Keratinocyte (primary cell): ENCODE measurements around the gene ATP5IF1. TPM values are rescaled to one million over a fixed set of nuclear protein-coding genes. Genes with fewer than 3 reads are reported as not detected.

ENCODE experiments used
- DNase-seq: peaks from one replicate; pipeline ENCODE4 v3.0.0-alpha.2; 2011; ENCODE audit warnings: low read depth, missing footprints, low spot score
- FAIRE-seq: peaks from 2 replicates; lab custom pipeline; 2011; peaks lifted over from hg19 to GRCh38; lab: Jason Lieb, UNC
- H2AFZ ChIP-seq: 2 replicates; pipeline ENCODE4 v1.6.0; 2012; ENCODE audit warnings: low read length, control low read depth, inconsistent platforms; ENCODE audit not compliant: control insufficient read depth
- H3K27ac ChIP-seq: 2 replicates; pipeline ENCODE4 v1.5.1; 2011; ENCODE audit warnings: low read length; ENCODE audit not compliant: control insufficient read depth, insufficient read depth
- H3K27me3 ChIP-seq: 3 replicates; pipeline ENCODE4 v1.6.0; 2011; ENCODE audit warnings: low read length; ENCODE audit not compliant: control insufficient read depth, insufficient read depth; ENCODE audit errors: extremely low read depth
- H3K36me3 ChIP-seq, 2 experiments: 2 replicates in 1 of 2; 3 replicates in 1 of 2; pipeline ENCODE4 v1.5.1; 2011; ENCODE audit warnings: low read length in 2 of 2, mild to moderate bottlenecking in 1 of 2; ENCODE audit not compliant: control insufficient read depth in 2 of 2, insufficient read depth in 2 of 2; ENCODE audit errors: extremely low read depth in 1 of 2
- H3K4me1 ChIP-seq: 3 replicates; pipeline ENCODE4 v1.5.1; 2011; ENCODE audit warnings: low read length; ENCODE audit not compliant: control insufficient read depth, insufficient read depth; ENCODE audit errors: extremely low read depth
- H3K4me2 ChIP-seq: 3 replicates; pipeline ENCODE4 v1.6.0; 2011; ENCODE audit warnings: low read depth, low read length; ENCODE audit not compliant: control insufficient read depth, insufficient read depth; ENCODE audit errors: extremely low read depth
- H3K4me3 ChIP-seq, 3 experiments: fragments of 200-600 bp in 1 of 3; sonication (generic) in 1 of 3; 2 replicates in 2 of 3; 3 replicates in 1 of 3; pipeline ENCODE4 v1.5.1; 2011 to 2016; ENCODE audit warnings: low read length in 3 of 3, mild to moderate bottlenecking in 3 of 3, control low read depth in 2 of 3, inconsistent platforms in 1 of 3, low read depth in 1 of 3, mixed read lengths in 1 of 3, mixed run types in 1 of 3, moderate library complexity in 1 of 3; ENCODE audit not compliant: control insufficient read depth in 2 of 3, insufficient read depth in 2 of 3; ENCODE audit errors: extremely low read depth in 1 of 3
- H3K79me2 ChIP-seq: 2 replicates; pipeline ENCODE4 v1.6.0; 2012; ENCODE audit warnings: low read length; ENCODE audit not compliant: control insufficient read depth, insufficient read depth
- H3K9ac ChIP-seq: 3 replicates; pipeline ENCODE4 v1.6.0; 2011; ENCODE audit warnings: low read length; ENCODE audit not compliant: control insufficient read depth, insufficient read depth; ENCODE audit errors: extremely low read depth
- H3K9me1 ChIP-seq: 3 replicates; pipeline ENCODE4 v1.6.0; 2011; ENCODE audit warnings: low read length; ENCODE audit not compliant: control insufficient read depth, insufficient read depth; ENCODE audit errors: extremely low read depth
- H3K9me3 ChIP-seq: 2 replicates; pipeline ENCODE4 v1.5.1; 2012; ENCODE audit warnings: low read depth, low read length; ENCODE audit not compliant: control insufficient read depth
- H4K20me1 ChIP-seq: 3 replicates; pipeline ENCODE4 v1.6.0; 2011; ENCODE audit warnings: low read length; ENCODE audit not compliant: control insufficient read depth, insufficient read depth; ENCODE audit errors: extremely low read depth
- CTCF ChIP-seq, 3 experiments: IDR thresholded peaks in 1 of 3; conservative IDR thresholded peaks in 1 of 3; optimal IDR thresholded peaks in 1 of 3; 2 replicates in 2 of 3; 3 replicates in 1 of 3; pipeline versions ENCODE3 to v1.5.1; 2011; ENCODE audit warnings: low read length in 3 of 3, mild to moderate bottlenecking in 3 of 3, moderate library complexity in 2 of 3, control low read depth in 1 of 3, inconsistent platforms in 1 of 3; ENCODE audit not compliant: insufficient read depth in 2 of 3; ENCODE audit errors: extremely low read depth in 1 of 3
- EZH2 ChIP-seq: IDR thresholded peaks from one replicate; pipeline ENCODE4 v1.6.1; 2012; ENCODE audit warnings: inconsistent platforms, mild to moderate bottlenecking, low read length, moderate library complexity
- dilution Hi-C: fragments of 300-500 bp; cut with MboI; formaldehyde crosslinking; loops from one replicate; pipeline ENCODE4 v1.7.0; 2020; ENCODE audit warnings: low sequenced_read_pairs; ENCODE audit not compliant: extremely low pct_ligation_motif_present
- polyA plus RNA-seq, 5 experiments: library from polyadenylated mRNA; depleted of rRNA in 3 of 5; stranded (reverse) in 3 of 5; stranded (forward) in 1 of 5; unstranded in 1 of 5; fragments of >200 nt; gene quantifications; 1 replicate in 1 of 5; 2 replicates in 3 of 5; 3 replicates in 1 of 5; pipeline versions ENCODE4 v1.2.1 to v1.2.3, GENCODE V29; 2011 to 2012; ENCODE audit warnings: missing spikeins in 2 of 5, low read depth in 1 of 5, low replicate concordance in 1 of 5

ATP5IF1 gene
- polyA plus RNA-seq, 1 donor (not counting 4 experiments of a cell fraction or from before 2014, with no cell fraction given) = 332 TPM

- H3K9me1 ChIP-seq = peaks cover 7% of the 10 kb centered on the region
- dilution Hi-C loops = no loop called here
- no peaks in the 10 kb centered on the region for H3K27me3 ChIP-seq
- FAIRE-seq (peak; percentile 49), DNase-seq (peak; percentile 84)
- peaks cover 27% of the 10 kb centered on the region for H4K20me1 ChIP-seq
- H3K4me1 ChIP-seq = peaks cover 25% of the 10 kb centered on the region
- H3K27ac ChIP-seq = peak within 1 kb of the TSS; percentile 99
- H3K4me3 ChIP-seq = peak within 1 kb of the TSS; percentile 95 to 100 (median 97)
- H3K79me2 ChIP-seq = peaks cover 50% of the 10 kb centered on the region
- peaks cover 1 to 24% of the 10 kb centered on the region in 2 experiments for H3K36me3 ChIP-seq
- H3K9me3 ChIP-seq = no peaks in the 10 kb centered on the region
- peak within 1 kb of the TSS; percentile 77 for H2AFZ ChIP-seq
- peak within 1 kb of the TSS; percentile 86 for H3K4me2 ChIP-seq
- TF ChIP-seq CTCF (optimal IDR thresholded peaks at IDR 0.05 in 1 of 3, IDR thresholded peaks at IDR 0.05 in 1 of 3, conservative IDR thresholded peaks at IDR 0.05 in 1 of 3; ENCODE audit: extremely low read depth in 1 of 3, insufficient read depth in 2 of 3, low read length in 3 of 3) = no peak
- no peak for TF ChIP-seq EZH2
- H3K9ac ChIP-seq = peak within 1 kb of the TSS; percentile 92
Measured at GRCh38 chr1:28259252-28259933, 23.5 kb downstream of the ATP5IF1 start, which contains the start of gene SESN2. Gene SESN2, plus strand, starts transcription at chr1:28259518. Its CDS starts 330 bp downstream, at chr1:28259848.

GRCh38 chr1:28259934-28260802, 24.2 kb downstream of the ATP5IF1 start:
- Histone ChIP-seq H3K9me1 (peaks cover 10% of the 10 kb centered on the region), H3K79me2 (peaks cover 58% of the 10 kb centered on the region), H3K9me3 (no peaks in the 10 kb centered on the region), H3K36me3 (peaks cover 1 to 31% of the 10 kb centered on the region in 2 experiments), H3K27ac (peak overlapping the region; percentile 87), H3K27me3 (no peaks in the 10 kb centered on the region), H3K4me1 (peaks cover 25% of the 10 kb centered on the region), H4K20me1 (peaks cover 33% of the 10 kb centered on the region), H3K4me3 (peak overlapping the region; percentile 95 to 100 (median 97)), H3K4me2 (peak overlapping the region; percentile 96), H2AFZ (peak overlapping the region; percentile 30), H3K9ac (peak overlapping the region; percentile 92)
- DNase-seq (no peak), FAIRE-seq (no peak)
- TF ChIP-seq CTCF (optimal IDR thresholded peaks at IDR 0.05 in 1 of 3, IDR thresholded peaks at IDR 0.05 in 1 of 3, conservative IDR thresholded peaks at IDR 0.05 in 1 of 3; ENCODE audit: extremely low read depth in 1 of 3, insufficient read depth in 2 of 3, low read length in 3 of 3) (no peak), EZH2 (no peak)
- dilution Hi-C loops = no loop called here
